ENCODE data around the gene SLC1A7. TPM values are rescaled to one million over a fixed set of nuclear protein-coding genes. Genes with fewer than 3 reads are reported as not detected.

Gene SLC1A7
- polyA plus RNA-seq, 2 of the 4 experiments (the other 2 are of a cell fraction) = 0.04 to 0.12 TPM

DNA sequence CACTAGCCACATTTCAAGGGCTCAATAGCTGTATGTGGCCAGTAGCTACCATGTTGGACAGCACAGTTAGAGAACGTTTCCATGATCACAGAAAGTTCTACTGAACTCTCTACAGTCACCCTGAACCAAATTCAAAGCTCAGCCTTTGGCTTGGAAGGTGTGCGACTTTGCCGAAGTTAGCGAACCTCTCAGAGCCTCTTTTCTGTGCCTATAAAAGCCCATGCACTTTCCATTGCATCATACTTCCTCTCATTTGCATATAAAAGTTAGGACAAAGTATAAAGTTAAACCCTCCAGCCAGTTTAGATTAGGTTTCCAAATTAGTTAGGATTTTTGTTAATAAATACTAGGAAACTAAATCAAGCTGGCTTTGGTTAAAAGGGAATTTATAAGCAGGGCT, 4.7 kb upstream of the SLC1A7 start:
- Histone ChIP-seq H3K9me3 (no peaks in the 10 kb centered on the region), H3K4me1 (peaks cover 39% of the 10 kb centered on the region), H3K27ac (peak overlapping the region; percentile 94 to 96; a peak in 5 of 6 replicates), H3K4me3 (no peak overlapping the region), H3K4me2 (peak overlapping the region; percentile 86; the same call in 1 of the 3 replicates)
- DNase-seq (ENCODE audit: low read depth in 1 of 2, low spot score in 1 of 2) = no peak
- no peak for TF ChIP-seq HOXB5 (CRISPR knock-in tag; IDR thresholded peaks at IDR 0.05)
- peak in 1 of 2 experiments; percentile 19; a peak in 1 of 4 replicates for TF ChIP-seq CEBPB (IDR thresholded peaks at IDR 0.05)
- TF ChIP-seq RARB (CRISPR knock-in tag; IDR thresholded peaks at IDR 0.05) = no peak
- FAIRE-seq = no peak
- ChIA-PET CTCF (interaction anchor here (1.7 kb wide), 1 partner anchor 30 kb away, joined by 4 read pairs; no protein-coding TSS in a partner anchor), POLR2A (no interaction called here)
- ATAC-seq = no peak
- 93% methylated on average over 4 of the region's 4 CpGs for WGBS (ENCODE audit: missing lambda C conversion rate)

DNA sequence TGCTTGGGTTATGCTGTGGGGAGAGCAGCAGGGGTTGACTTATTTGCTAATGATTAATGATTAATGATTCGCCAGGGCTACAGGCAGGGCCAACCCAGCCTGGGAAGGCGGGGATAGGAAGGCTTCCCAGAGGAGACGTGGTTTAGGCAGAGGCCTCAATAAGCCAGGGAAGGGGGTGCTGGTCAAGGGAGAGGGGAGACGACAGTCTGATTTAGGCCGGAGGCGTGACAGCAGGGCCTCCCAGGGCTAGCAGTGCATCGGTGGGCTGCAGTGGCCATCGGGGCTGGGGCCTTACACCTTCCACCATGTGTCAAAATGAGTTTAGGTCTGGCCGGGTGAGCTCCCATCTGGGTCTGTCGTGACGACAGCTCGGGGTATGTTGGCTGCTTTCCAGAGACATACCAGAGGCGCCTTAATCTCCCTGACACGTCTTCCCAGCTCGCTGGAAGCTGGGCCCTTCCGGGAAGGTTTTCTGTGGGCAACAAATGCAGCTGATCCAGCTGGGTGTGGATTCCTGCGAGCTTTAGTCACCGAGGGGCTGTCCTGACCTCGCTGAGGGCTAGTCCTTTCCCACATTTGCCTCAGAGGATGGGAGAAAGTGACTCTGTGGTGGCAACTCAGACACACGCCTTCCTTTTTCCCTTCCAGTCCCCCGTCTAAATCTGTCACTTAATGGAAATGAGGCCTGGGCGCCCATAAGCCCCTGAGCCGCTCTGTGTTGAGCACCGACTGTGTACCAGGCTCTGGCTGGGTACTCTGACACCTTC, 3.7 kb upstream of the SLC1A7 start:
- peak; percentile 93 to 95 for DNase-seq (ENCODE audit: low read depth in 1 of 2, low spot score in 1 of 2)

DNA sequence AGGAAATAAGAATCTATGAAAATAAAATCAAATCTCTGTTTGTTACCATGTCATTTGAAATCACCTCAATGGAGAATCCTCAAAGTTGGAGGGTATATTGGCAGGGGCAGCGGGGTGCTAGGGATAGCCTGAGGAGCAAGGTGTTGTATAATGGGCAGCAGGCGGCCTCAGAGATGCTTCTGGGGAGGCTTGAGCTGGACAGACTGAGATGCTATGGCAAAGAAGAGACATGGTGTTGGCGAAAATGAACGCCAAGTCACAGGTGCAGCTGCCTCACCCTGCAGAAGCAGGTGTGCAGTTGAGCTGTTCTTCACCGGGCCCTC, 3.1 kb upstream of the SLC1A7 start:
- WGBS (ENCODE audit: missing lambda C conversion rate) = 16% methylated on average over 4 of the region's 5 CpGs
- no peak for FAIRE-seq
- POLR2A ChIA-PET = interaction anchor here (0.6 kb wide), 1 partner anchor 132 kb away, joined by 3 read pairs; no protein-coding TSS in a partner anchor
- DNase-seq (ENCODE audit: low read depth in 1 of 2, low spot score in 1 of 2) = no peak
- no peak overlapping the region for H3K4me3 ChIP-seq
- peaks cover 44% of the 10 kb centered on the region for H3K4me1 ChIP-seq
- no peaks in the 10 kb centered on the region for H3K9me3 ChIP-seq
- CTCF ChIA-PET = interaction anchor here (0.7 to 2.0 kb wide), 6 partner anchors 13 to 303 kb away, joined by 3 to 7 read pairs (median 3); no protein-coding TSS in a partner anchor
- ATAC-seq = no peak
- TF ChIP-seq POLR2A (IDR thresholded peaks at IDR 0.05; ENCODE audit: low read length) (peak; percentile 40; the same call in 1 of the 2 replicates), CEBPB (IDR thresholded peaks at IDR 0.05) (no peak)
- H3K4me2 ChIP-seq = peak overlapping the region; percentile 86
- peak overlapping the region; percentile 94 to 96 for H3K27ac ChIP-seq

More for the DNA sequence above, 3.7 kb upstream of the SLC1A7 start:
- Histone ChIP-seq H3K27ac (peak overlapping the region; percentile 94 to 96), H3K9me3 (no peaks in the 10 kb centered on the region), H3K4me3 (peak overlapping the region; percentile 18; the same call in 1 of the 3 replicates), H3K4me2 (peak overlapping the region; percentile 86), H3K4me1 (peaks cover 39% of the 10 kb centered on the region)
- TF ChIP-seq HEYL (CRISPR knock-in tag; IDR thresholded peaks at IDR 0.05) (0 out of 2 replicates have a peak, but pooled peaks have one; percentile 52), POLR2A (IDR thresholded peaks at IDR 0.05; ENCODE audit: low read length) (peak; percentile 16; the same call in 1 of the 2 replicates), RCOR1 (IDR thresholded peaks at IDR 0.05; ENCODE audit: low read depth, low read length) (no peak), JUN (IDR thresholded peaks at IDR 0.05) (peak; percentile 69 to 72; a peak in 4 of 5 replicates), FOSB (CRISPR knock-in tag; IDR thresholded peaks at IDR 0.05) (no peak), EHMT2 (IDR thresholded peaks at IDR 0.05; ENCODE audit: low read depth) (no peak), GATA3 (IDR thresholded peaks at IDR 0.05; ENCODE audit: borderline replicate concordance) (peak; percentile 85), FOSL2 (IDR thresholded peaks at IDR 0.05) (no peak), FOSL2 (CRISPR knock-in tag; IDR thresholded peaks at IDR 0.05) (peak; percentile 82), HOXB5 (CRISPR knock-in tag; IDR thresholded peaks at IDR 0.05) (0 out of 2 replicates have a peak, but pooled peaks have one; percentile 50), ESRRA (IDR thresholded peaks at IDR 0.05; ENCODE audit: borderline replicate concordance, low read length) (no peak), RNF2 (IDR thresholded peaks at IDR 0.05; ENCODE audit: borderline replicate concordance, low read depth) (no peak), CEBPB (IDR thresholded peaks at IDR 0.05) (0 out of 4 replicates have a peak, but pooled peaks of 1 of the 2 experiments have one; percentile 8), JUNB (IDR thresholded peaks at IDR 0.05) (peak; percentile 45), TFCP2L1 (CRISPR knock-in tag; IDR thresholded peaks at IDR 0.05) (no peak), EP300 (IDR thresholded peaks at IDR 0.05) (peak; percentile 13 to 55; a peak in 2 of 5 replicates), ZFP36 (IDR thresholded peaks at IDR 0.05; ENCODE audit: borderline replicate concordance, partially characterized antibody) (peak; percentile 51), RAD21 (conservative IDR thresholded peaks at IDR 0.05 in 1 of 2, IDR thresholded peaks at IDR 0.05 in 1 of 2) (peak in 1 of 2 experiments; percentile 2; a peak in 3 of 5 replicates)
- TF ChIP-seq, protein P1, sequence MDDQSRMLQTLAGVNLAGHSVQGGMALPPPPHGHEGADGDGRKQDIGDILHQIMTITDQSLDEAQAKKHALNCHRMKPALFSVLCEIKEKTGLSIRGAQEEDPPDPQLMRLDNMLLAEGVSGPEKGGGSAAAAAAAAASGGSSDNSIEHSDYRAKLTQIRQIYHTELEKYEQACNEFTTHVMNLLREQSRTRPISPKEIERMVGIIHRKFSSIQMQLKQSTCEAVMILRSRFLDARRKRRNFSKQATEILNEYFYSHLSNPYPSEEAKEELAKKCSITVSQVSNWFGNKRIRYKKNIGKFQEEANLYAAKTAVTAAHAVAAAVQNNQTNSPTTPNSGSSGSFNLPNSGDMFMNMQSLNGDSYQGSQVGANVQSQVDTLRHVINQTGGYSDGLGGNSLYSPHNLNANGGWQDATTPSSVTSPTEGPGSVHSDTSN (IDR thresholded peaks at IDR 0.05) = peak; percentile 69
- TF ChIP-seq, protein P2, sequence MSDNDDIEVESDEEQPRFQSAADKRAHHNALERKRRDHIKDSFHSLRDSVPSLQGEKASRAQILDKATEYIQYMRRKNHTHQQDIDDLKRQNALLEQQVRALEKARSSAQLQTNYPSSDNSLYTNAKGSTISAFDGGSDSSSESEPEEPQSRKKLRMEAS (IDR thresholded peaks at IDR 0.05) = 0 out of 2 replicates have a peak, but pooled peaks have one; percentile 40
- TF ChIP-seq, protein P3, sequence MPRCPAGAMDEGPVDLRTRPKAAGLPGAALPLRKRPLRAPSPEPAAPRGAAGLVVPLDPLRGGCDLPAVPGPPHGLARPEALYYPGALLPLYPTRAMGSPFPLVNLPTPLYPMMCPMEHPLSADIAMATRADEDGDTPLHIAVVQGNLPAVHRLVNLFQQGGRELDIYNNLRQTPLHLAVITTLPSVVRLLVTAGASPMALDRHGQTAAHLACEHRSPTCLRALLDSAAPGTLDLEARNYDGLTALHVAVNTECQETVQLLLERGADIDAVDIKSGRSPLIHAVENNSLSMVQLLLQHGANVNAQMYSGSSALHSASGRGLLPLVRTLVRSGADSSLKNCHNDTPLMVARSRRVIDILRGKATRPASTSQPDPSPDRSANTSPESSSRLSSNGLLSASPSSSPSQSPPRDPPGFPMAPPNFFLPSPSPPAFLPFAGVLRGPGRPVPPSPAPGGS (IDR thresholded peaks at IDR 0.05) = 0 out of 3 replicates have a peak, but pooled peaks have one; percentile 38
- ATAC-seq (peak; percentile 91 to 96), FAIRE-seq (no peak)
- WGBS (ENCODE audit: missing lambda C conversion rate) = 2% methylated on average over 13 of the region's 24 CpGs
- CTCF ChIA-PET = interaction anchor here (0.8 to 2.0 kb wide), 6 partner anchors 10 to 35 kb away, joined by 3 to 7 read pairs (median 3); no protein-coding TSS in a partner anchor
- POLR2A ChIA-PET = interaction anchor here (0.5 to 0.6 kb wide), 2 partner anchors 25 to 133 kb away, joined by 3 read pairs; no protein-coding TSS in a partner anchor

Measured in A549 (cell line).